ENCODE measurements around the gene ADAMTS2.

GRCh38 chr5:179319741-179320281 lies 25.4 kb downstream of the ADAMTS2 start:
- TF ChIP-seq CTCF (IDR thresholded peaks at IDR 0.05 in 8 of 11, conservative IDR thresholded peaks at IDR 0.05 in 3 of 11) (no peak), POLR2AphosphoS5 (IDR thresholded peaks at IDR 0.05) (peak in 1 of 3 donors; percentile 20), POLR2A (IDR thresholded peaks at IDR 0.05) (no peak)
